Trophoblast cell (in vitro differentiated cells and primary cell): ENCODE measurements around the gene TGFBRAP1.

Experiments used
- DNase-seq, 2 donors: peaks; one replicate each; pipeline ENCODE4 v3.0.0-alpha.2; 2016
- H2AFZ ChIP-seq: 2 replicates; pipeline ENCODE4 v1.6.1; 2013; ENCODE audit warnings: low read length, moderate library complexity, mild to moderate bottlenecking; ENCODE audit not compliant: insufficient read depth, poor library complexity
- H2AK5ac ChIP-seq: 2 replicates; pipeline ENCODE4 v1.6.1; 2013; ENCODE audit warnings: mild to moderate bottlenecking, low read length
- H2BK120ac ChIP-seq: 2 replicates; pipeline ENCODE4 v1.6.1; 2013; ENCODE audit warnings: low read length, mild to moderate bottlenecking, moderate library complexity; ENCODE audit not compliant: insufficient read depth, poor library complexity
- H2BK12ac ChIP-seq: 2 replicates; pipeline ENCODE4 v1.6.1; 2013; ENCODE audit warnings: mild to moderate bottlenecking, low read length, moderate library complexity
- H2BK5ac ChIP-seq: 2 replicates; pipeline ENCODE4 v1.6.1; 2013; ENCODE audit warnings: low read length, low read depth, moderate library complexity, mild to moderate bottlenecking; ENCODE audit not compliant: poor library complexity
- H3K14ac ChIP-seq: 2 replicates; pipeline ENCODE4 v1.6.1; 2013; ENCODE audit warnings: mild to moderate bottlenecking, low read length
- H3K18ac ChIP-seq: 2 replicates; pipeline ENCODE4 v1.6.1; 2013; ENCODE audit warnings: mild to moderate bottlenecking, low read length
- H3K23ac ChIP-seq: 2 replicates; pipeline ENCODE4 v1.6.1; 2013; ENCODE audit warnings: low read length
- H3K27ac ChIP-seq: 2 replicates; pipeline ENCODE4 v1.5.1; 2013; ENCODE audit warnings: low read depth, mild to moderate bottlenecking, inconsistent platforms, low read length, moderate library complexity
- H3K27me3 ChIP-seq: 2 replicates; pipeline ENCODE4 v1.6.1; 2013; ENCODE audit warnings: inconsistent platforms, mild to moderate bottlenecking, low read length, moderate library complexity; ENCODE audit not compliant: insufficient read depth
- H3K36me3 ChIP-seq, 2 experiments: 1 replicate in 1 of 2; 2 replicates in 1 of 2; pipeline ENCODE4 v1.6.1; 2013; ENCODE audit warnings: low read length in 2 of 2, mild to moderate bottlenecking in 2 of 2, moderate library complexity in 1 of 2; ENCODE audit not compliant: insufficient read depth in 2 of 2, control insufficient read depth in 1 of 2
- H3K4ac ChIP-seq: 2 replicates; pipeline ENCODE4 v1.6.1; 2013; ENCODE audit warnings: low read depth, mild to moderate bottlenecking, low read length, moderate library complexity
- H3K4me1 ChIP-seq, 2 experiments: 1 replicate in 1 of 2; 2 replicates in 1 of 2; pipeline ENCODE4 v1.6.1; 2013; ENCODE audit warnings: low read length in 2 of 2, mild to moderate bottlenecking in 2 of 2, moderate library complexity in 1 of 2; ENCODE audit not compliant: insufficient read depth in 2 of 2, control insufficient read depth in 1 of 2
- H3K4me2 ChIP-seq: 2 replicates; pipeline ENCODE4 v1.6.1; 2013; ENCODE audit warnings: inconsistent platforms, mild to moderate bottlenecking, low read length, moderate library complexity
- H3K4me3 ChIP-seq: 2 replicates; pipeline ENCODE4 v1.5.1; 2013; ENCODE audit warnings: mild to moderate bottlenecking, low read depth, low read length, inconsistent platforms
- H3K79me1 ChIP-seq: one replicate; pipeline ENCODE4 v1.6.1; 2013; ENCODE audit warnings: low read length
- H3K79me2 ChIP-seq: 2 replicates; pipeline ENCODE4 v1.6.1; 2013; ENCODE audit warnings: low read length, mild to moderate bottlenecking; ENCODE audit not compliant: control insufficient read depth, insufficient read depth, poor library complexity
- H3K9ac ChIP-seq: 2 replicates; pipeline ENCODE4 v1.6.1; 2013; ENCODE audit warnings: mild to moderate bottlenecking, low read length
- H3K9me3 ChIP-seq: 2 replicates; pipeline ENCODE4 v1.6.1; 2013; ENCODE audit warnings: low read depth, mild to moderate bottlenecking, control low read depth, inconsistent platforms, low read length; ENCODE audit not compliant: insufficient read depth
- H4K12ac ChIP-seq: 2 replicates; pipeline ENCODE4 v1.6.1; 2013; ENCODE audit warnings: low read depth, mild to moderate bottlenecking, low read length, moderate library complexity
- H4K8ac ChIP-seq: 2 replicates; pipeline ENCODE4 v1.6.1; 2013; ENCODE audit warnings: low read depth, mild to moderate bottlenecking, low read length, moderate library complexity
- H4K91ac ChIP-seq: one replicate; pipeline ENCODE4 v1.6.1; 2013; ENCODE audit warnings: low read depth, mild to moderate bottlenecking, low read length, moderate library complexity
- WGBS: extraction: QIAGEN DNeasy Blood & Tissue Kit; methylation state at CpG from one replicate; pipeline ENCODE4 v1.1.7; 2013; ENCODE audit warnings: missing lambda C conversion rate; ENCODE audit not compliant: insufficient read length, insufficient coverage; ENCODE audit errors: extremely low coverage; 5-methylcytosine and 5-hydroxymethylcytosine counted together

The TGFBRAP1 gene

DNA sequence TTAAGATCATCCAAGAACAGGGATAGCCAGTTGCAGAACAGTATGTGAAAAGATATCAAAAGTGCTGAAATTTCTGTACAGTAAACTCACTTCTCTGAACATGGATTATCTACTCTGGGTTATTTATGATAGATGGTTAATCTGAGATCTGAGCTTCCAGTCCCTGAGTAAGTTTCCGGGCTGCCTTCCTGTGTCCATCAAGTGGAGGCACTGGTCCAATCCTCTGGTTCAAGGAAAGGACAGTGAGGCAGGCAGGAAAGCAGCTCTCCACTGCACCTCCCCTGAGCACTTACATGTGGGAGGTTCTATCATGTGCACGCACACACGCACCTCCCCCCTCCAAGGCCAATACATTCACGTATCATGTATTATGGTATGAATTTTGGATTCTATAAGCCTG, 55.5 kb downstream of the TGFBRAP1 start:
- Histone ChIP-seq H3K4me2 (no peak overlapping the region), H3K4me3 (no peak overlapping the region), H3K9me3 (no peaks in the 10 kb centered on the region), H3K18ac (no peak overlapping the region), H2AK5ac (no peak overlapping the region), H2BK12ac (no peak overlapping the region), H3K23ac (no peak overlapping the region), H3K9ac (no peak overlapping the region), H3K4ac (no peak overlapping the region), H4K8ac (no peak overlapping the region), H3K4me1 (no peaks in the 10 kb centered on the region), H2BK5ac (no peak overlapping the region), H3K14ac (no peak overlapping the region), H3K27ac (no peak overlapping the region), H3K36me3 (peaks cover 35 to 53% of the 10 kb centered on the region in 2 experiments), H2BK120ac (no peak overlapping the region), H2AFZ (no peak overlapping the region), H4K12ac (no peak overlapping the region), H3K79me1 (no peaks in the 10 kb centered on the region), H3K79me2 (no peaks in the 10 kb centered on the region), H4K91ac (no peak overlapping the region), H3K27me3 (no peaks in the 10 kb centered on the region)
- WGBS: no CpG with 5 or more reads among the region's 4 CpGs
- DNase-seq: no peak

GRCh38 chr2:105272176-105272575, 57.4 kb downstream of the TGFBRAP1 start:
- no peak overlapping the region for H4K91ac ChIP-seq
- no peak overlapping the region for H3K4me3 ChIP-seq
- no peaks in the 10 kb centered on the region for H3K27me3 ChIP-seq
- no peak overlapping the region for H4K12ac ChIP-seq
- H3K79me2 ChIP-seq: no peaks in the 10 kb centered on the region
- no peak overlapping the region for H2BK12ac ChIP-seq
- H3K14ac ChIP-seq: no peak overlapping the region
- H2AFZ ChIP-seq: no peak overlapping the region
- no peak overlapping the region for H3K23ac ChIP-seq
- no peaks in the 10 kb centered on the region for H3K4me1 ChIP-seq
- H3K9me3 ChIP-seq: no peaks in the 10 kb centered on the region
- no peak overlapping the region for H4K8ac ChIP-seq
- no peak overlapping the region for H2AK5ac ChIP-seq
- no peak overlapping the region for H3K27ac ChIP-seq
- H3K4ac ChIP-seq: no peak overlapping the region
- no peak overlapping the region for H2BK5ac ChIP-seq
- DNase-seq: no peak
- no peak overlapping the region for H2BK120ac ChIP-seq
- no peak overlapping the region for H3K18ac ChIP-seq
- H3K4me2 ChIP-seq: no peak overlapping the region
- peaks cover 39 to 65% of the 10 kb centered on the region in 2 experiments for H3K36me3 ChIP-seq
- no peak overlapping the region for H3K9ac ChIP-seq
- WGBS: no CpG with 5 or more reads among the region's 9 CpGs
- no peaks in the 10 kb centered on the region for H3K79me1 ChIP-seq

DNA sequence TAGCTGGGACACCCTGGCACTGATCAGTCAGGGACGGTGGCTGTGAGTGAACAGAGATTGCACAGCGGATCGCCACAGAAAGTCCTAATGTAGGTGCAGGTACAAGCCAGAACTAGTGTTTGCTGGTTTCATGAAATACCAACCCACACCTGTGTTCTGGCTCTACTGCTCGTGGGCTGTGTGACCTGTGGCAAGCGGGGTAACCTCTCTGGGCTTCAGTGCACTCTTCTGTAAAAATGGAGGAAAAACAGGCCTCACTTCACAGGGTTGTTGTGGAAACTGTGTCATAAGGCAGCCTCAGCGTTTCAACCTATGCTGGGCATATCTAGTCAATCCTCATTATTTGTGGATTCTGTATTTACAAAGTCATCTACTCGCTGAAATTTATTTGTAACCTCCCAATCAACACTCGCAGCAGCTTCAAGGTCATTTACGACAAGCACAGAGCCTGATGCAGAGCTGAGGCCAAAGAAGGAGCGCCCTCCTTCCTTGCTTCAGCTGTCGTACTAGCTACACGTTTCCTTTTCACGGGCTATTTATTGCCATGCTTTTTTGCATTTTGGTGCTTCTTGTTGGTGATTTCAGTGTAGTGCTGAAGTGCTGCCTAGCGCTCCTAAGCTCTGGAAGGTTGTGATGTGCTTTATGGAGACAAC, 58.0 kb downstream of the TGFBRAP1 start:
- Histone ChIP-seq H3K9me3 (no peaks in the 10 kb centered on the region), H2BK120ac (no peak overlapping the region), H3K27me3 (no peaks in the 10 kb centered on the region), H2BK12ac (no peak overlapping the region), H3K23ac (no peak overlapping the region), H3K79me1 (no peaks in the 10 kb centered on the region), H2AK5ac (no peak overlapping the region), H3K27ac (no peak overlapping the region), H3K4ac (no peak overlapping the region), H3K14ac (no peak overlapping the region), H3K79me2 (no peaks in the 10 kb centered on the region), H3K36me3 (peaks cover 44 to 67% of the 10 kb centered on the region in 2 experiments), H3K18ac (no peak overlapping the region), H3K9ac (no peak overlapping the region), H2AFZ (no peak overlapping the region), H4K12ac (no peak overlapping the region), H3K4me2 (no peak overlapping the region), H3K4me1 (no peaks in the 10 kb centered on the region), H4K8ac (no peak overlapping the region), H3K4me3 (no peak overlapping the region), H2BK5ac (no peak overlapping the region), H4K91ac (no peak overlapping the region)
- WGBS: no CpG with 5 or more reads among the region's 14 CpGs
- DNase-seq: no peak

GRCh38 chr2:105269426-105269825, 60.1 kb downstream of the TGFBRAP1 start:
- Histone ChIP-seq H3K23ac (no peak overlapping the region), H3K9me3 (no peaks in the 10 kb centered on the region), H2BK120ac (no peak overlapping the region), H3K4me1 (no peaks in the 10 kb centered on the region), H3K4me3 (no peak overlapping the region), H4K91ac (no peak overlapping the region), H2BK12ac (no peak overlapping the region), H3K79me1 (no peaks in the 10 kb centered on the region), H3K4ac (no peak overlapping the region), H2BK5ac (no peak overlapping the region), H4K8ac (no peak overlapping the region), H3K36me3 (peaks cover 42 to 62% of the 10 kb centered on the region in 2 experiments), H2AK5ac (no peak overlapping the region), H3K4me2 (no peak overlapping the region), H3K27ac (no peak overlapping the region), H4K12ac (no peak overlapping the region), H2AFZ (no peak overlapping the region), H3K9ac (no peak overlapping the region), H3K18ac (no peak overlapping the region), H3K27me3 (no peaks in the 10 kb centered on the region), H3K14ac (no peak overlapping the region), H3K79me2 (no peaks in the 10 kb centered on the region)
- no CpG with 5 or more reads among the region's 21 CpGs for WGBS
- DNase-seq: no peak
